SK-N-SH (cell line): ENCODE measurements around the gene RCOR2. TPM values are rescaled to one million over a fixed set of nuclear protein-coding genes. Genes with fewer than 3 reads are reported as not detected.

Source experiments
- CTCF ChIA-PET: fragments of 300-600, 350-600 bp; formaldehyde crosslinking; extraction: SDS; loops from one replicate; lab custom pipeline; 2021; lab: Yijun Ruan, JAX
- POLR2A ChIA-PET: fragments of 350-600 bp; sonication (Branson Sonifier 250); formaldehyde crosslinking; extraction: SDS; loops from one replicate; lab custom pipeline; 2020; ENCODE audit warnings: antibody characterized with exemption, inconsistent platforms; lab: Yijun Ruan, JAX
- DNase-seq: peaks from one replicate; pipeline ENCODE4 v3.0.0; 2012
- H2AFZ ChIP-seq: fragments of 200-600 bp; sonication (generic); 2 replicates; pipeline ENCODE4 v1.8.1; 2016; ENCODE audit warnings: antibody characterized with exemption, mild to moderate bottlenecking, low read depth
- H3F3A ChIP-seq: fragments of 200-600 bp; sonication (generic); replicated peaks from 2 replicates; pipeline ENCODE3; 2016; ENCODE audit warnings: antibody characterized with exemption, mild to moderate bottlenecking; ENCODE audit not compliant: insufficient read depth
- H3K27ac ChIP-seq, 2 experiments: fragments of 200-500 bp in 1 of 2; fragments of 200-600 bp in 1 of 2; sonication (Bioruptor generic) in 1 of 2; sonication (generic), shearing (Covaris generic) in 1 of 2; 2 replicates each; pipeline versions ENCODE4 v1.5.1 to v1.6.1; 2014 to 2016; ENCODE audit warnings: low read depth in 2 of 2, inconsistent platforms in 1 of 2, low read length in 1 of 2, mild to moderate bottlenecking in 1 of 2, mixed read lengths in 1 of 2
- H3K27me3 ChIP-seq: fragments of 200-600 bp; sonication (generic), shearing (Covaris generic); 2 replicates; pipeline ENCODE4 v1.6.1; 2016; ENCODE audit warnings: mixed run types; ENCODE audit not compliant: insufficient read depth
- H3K36me3 ChIP-seq, 2 experiments: fragments of 200-500 bp in 1 of 2; fragments of 200-600 bp in 1 of 2; sonication (Bioruptor generic) in 1 of 2; sonication (generic) in 1 of 2; replicated peaks in 1 of 2; 2 replicates each; pipeline versions ENCODE3 to v1.5.1; 2014 to 2016; ENCODE audit warnings: low read length in 1 of 2, mild to moderate bottlenecking in 1 of 2; ENCODE audit not compliant: insufficient read depth in 2 of 2, control insufficient read depth in 1 of 2
- H3K4me1 ChIP-seq, 2 experiments: fragments of 200-500 bp in 1 of 2; fragments of 200-600 bp in 1 of 2; sonication (Bioruptor generic) in 1 of 2; sonication (generic), shearing (Covaris generic) in 1 of 2; 2 replicates each; pipeline versions ENCODE4 v1.5.1 to v1.6.1; 2014 to 2016; ENCODE audit warnings: low read depth in 1 of 2, low read length in 1 of 2, mixed run types in 1 of 2; ENCODE audit not compliant: insufficient read depth in 2 of 2, control insufficient read depth in 1 of 2
- H3K4me2 ChIP-seq: fragments of 200-600 bp; sonication (generic), shearing (Covaris generic); 2 replicates; pipeline ENCODE4 v1.6.1; 2017; ENCODE audit warnings: mixed run types
- H3K4me3 ChIP-seq, 2 experiments: fragments of 200-500 bp in 1 of 2; fragments of 200-600 bp in 1 of 2; sonication (Bioruptor generic) in 1 of 2; sonication (generic), shearing (Covaris generic) in 1 of 2; 2 replicates each; pipeline versions ENCODE4 v1.5.1 to v1.8.1; 2014 to 2016; ENCODE audit warnings: low read depth in 2 of 2, inconsistent platforms in 1 of 2, low read length in 1 of 2, mild to moderate bottlenecking in 1 of 2, mixed read lengths in 1 of 2, moderate library complexity in 1 of 2
- H3K79me2 ChIP-seq: fragments of 200-600 bp; sonication (generic); 2 replicates; pipeline ENCODE4 v1.8.1; 2017; ENCODE audit warnings: mild to moderate bottlenecking; ENCODE audit not compliant: insufficient read depth
- H3K9ac ChIP-seq: fragments of 200-600 bp; sonication (generic); 2 replicates; pipeline ENCODE4 v1.6.1; 2017; ENCODE audit warnings: mixed run types
- H3K9me2 ChIP-seq: fragments of 200-600 bp; sonication (generic); 2 replicates; pipeline ENCODE4 v1.6.1; 2017; ENCODE audit warnings: mixed run types
- H3K9me3 ChIP-seq: fragments of 200-600 bp; sonication (generic); 2 replicates; pipeline ENCODE4 v1.6.1; 2017; ENCODE audit warnings: mixed run types, mild to moderate bottlenecking, moderate library complexity
- H4K20me1 ChIP-seq: fragments of 200-600 bp; sonication (generic); 2 replicates; pipeline ENCODE4 v1.6.1; 2017; ENCODE audit warnings: mild to moderate bottlenecking, mixed run types; ENCODE audit not compliant: insufficient read depth
- ELF1 ChIP-seq: IDR thresholded peaks from 2 replicates; pipeline ENCODE4 v1.4.0; 2012
- EP300 ChIP-seq, 2 experiments: IDR thresholded peaks; 2 replicates each; pipeline versions ENCODE4 v1.4.0 to v1.6.1; 2012; ENCODE audit warnings: borderline replicate concordance in 1 of 2, low read depth in 1 of 2, low read length in 1 of 2
- FOXJ3 ChIP-seq: sonication (generic); formaldehyde crosslinking; IDR thresholded peaks from 2 replicates; pipeline ENCODE4 v1.5.1; 2020; ENCODE audit warnings: mild to moderate bottlenecking, missing genetic modification reagents
- FOXM1 ChIP-seq: IDR thresholded peaks from 2 replicates; pipeline ENCODE4 v1.4.0; 2012; ENCODE audit warnings: low read depth, mild to moderate bottlenecking
- IRF3 ChIP-seq: fragments of 150-350 bp; IDR thresholded peaks from 2 replicates; pipeline ENCODE4 v1.6.1; 2016; ENCODE audit warnings: mild to moderate bottlenecking, low read depth, low read length
- JUND ChIP-seq: IDR thresholded peaks from 2 replicates; pipeline ENCODE4 v1.4.0; 2012
- MEF2A ChIP-seq: IDR thresholded peaks from 2 replicates; pipeline ENCODE4 v1.4.0; 2012; ENCODE audit warnings: low read depth, borderline replicate concordance
- NFIC ChIP-seq: IDR thresholded peaks from 2 replicates; pipeline ENCODE4 v1.4.0; 2012; ENCODE audit warnings: borderline replicate concordance
- NRF1 ChIP-seq: IDR thresholded peaks from 2 replicates; pipeline ENCODE4 v1.6.1; 2012; ENCODE audit warnings: low read depth, mild to moderate bottlenecking, low read length
- RAD21 ChIP-seq: IDR thresholded peaks from 2 replicates; pipeline ENCODE4 v1.6.1; 2012; ENCODE audit warnings: mild to moderate bottlenecking, low read length
- REST ChIP-seq: IDR thresholded peaks from 2 replicates; pipeline ENCODE4 v1.6.1; 2012; ENCODE audit warnings: mild to moderate bottlenecking, low read depth, low read length, moderate library complexity
- SMC3 ChIP-seq: IDR thresholded peaks from 2 replicates; pipeline ENCODE4 v1.6.1; 2012; ENCODE audit warnings: low read depth, low read length, improper control_type of control experiment
- YY1 ChIP-seq: IDR thresholded peaks from 2 replicates; pipeline ENCODE4 v1.4.0; 2012; ENCODE audit warnings: low read depth, mild to moderate bottlenecking
- WGBS: methylation state at CpG from one replicate; pipeline ENCODE4 v1.1.6; 2017; ENCODE audit warnings: low lambda C conversion rate; 5-methylcytosine and 5-hydroxymethylcytosine counted together
- polyA plus RNA-seq, 3 experiments: library from polyadenylated mRNA; depleted of rRNA; stranded (reverse); fragments of >200 nt; gene quantifications; 2 replicates each; pipeline ENCODE4 v1.2.3, GENCODE V29; 2012

Gene RCOR2
- polyA plus RNA-seq, 1 of the 3 experiments (the other 2 are of a cell fraction): 1.1 TPM

GRCh38 chr11:63892228-63892627 lies 24.7 kb downstream of the RCOR2 start:
- Histone ChIP-seq H3K4me1 (peaks cover 4 to 20% of the 10 kb centered on the region in 2 experiments; a peak in 2 of 4 replicates), H3K79me2 (peaks cover 71% of the 10 kb centered on the region), H3K4me2 (no peak overlapping the region), H3K4me3 (no peak overlapping the region), H3K9me3 (no peaks in the 10 kb centered on the region), H3F3A (no peaks in the 10 kb centered on the region), H4K20me1 (peaks cover 69% of the 10 kb centered on the region), H2AFZ (no peak overlapping the region), H3K27me3 (no peaks in the 10 kb centered on the region), H3K36me3 (peaks cover 9 to 21% of the 10 kb centered on the region in 2 experiments), H3K9me2 (no peaks in the 10 kb centered on the region), H3K27ac (no peak overlapping the region; a peak in 1 of 4 replicates), H3K9ac (no peak overlapping the region)
- CTCF ChIA-PET: interaction anchor here (0.8 to 2.4 kb wide), 3 partner anchors 14 to 54 kb away, joined by 3 to 10 read pairs (median 6); partner anchors contain the start of gene MARK2
- DNase-seq: no peak
- POLR2A ChIA-PET: no interaction called here
- WGBS: 94% methylated on average over 2 of the region's 3 CpGs
- peak; percentile 89 for TF ChIP-seq REST
- TF ChIP-seq YY1: no peak

GRCh38 chr11:63890368-63890767 lies 26.6 kb downstream of the RCOR2 start:
- ChIA-PET POLR2A (no interaction called here), CTCF (interaction anchor here (0.7 to 4.0 kb wide), 4 partner anchors 16 to 53 kb away, joined by 3 to 12 read pairs (median 4); no protein-coding TSS in a partner anchor)
- WGBS: 82% methylated on average over 7 of the region's 7 CpGs
- H3K9ac ChIP-seq: no peak overlapping the region
- peaks cover 77% of the 10 kb centered on the region for H4K20me1 ChIP-seq
- no peaks in the 10 kb centered on the region for H3K9me2 ChIP-seq
- H3K36me3 ChIP-seq: peaks cover 0 to 7% of the 10 kb centered on the region in 2 experiments
- no peak overlapping the region for H3K27ac ChIP-seq
- H3K79me2 ChIP-seq: peaks cover 87% of the 10 kb centered on the region
- no peaks in the 10 kb centered on the region for H3F3A ChIP-seq
- DNase-seq: no peak
- H3K4me2 ChIP-seq: no peak overlapping the region
- no peaks in the 10 kb centered on the region for H3K9me3 ChIP-seq
- H2AFZ ChIP-seq: no peak overlapping the region
- H3K4me3 ChIP-seq: no peak overlapping the region
- H3K4me1 ChIP-seq: peaks cover 4 to 15% of the 10 kb centered on the region in 2 experiments; a peak in 2 of 4 replicates
- TF ChIP-seq EP300 (IDR thresholded peaks at IDR 0.05; ENCODE audit: borderline replicate concordance in 1 of 2, low read depth in 1 of 2, low read length in 1 of 2) (no peak), ELF1 (no peak), JUND (no peak), FOXM1 (no peak), NFIC (no peak), RAD21 (no peak), IRF3 (no peak), MEF2A (no peak), SMC3 (no peak), FOXJ3 (CRISPR knock-in tag) (no peak), NRF1 (no peak)
- TF ChIP-seq, all 33 proteins: peak for 0
- no peaks in the 10 kb centered on the region for H3K27me3 ChIP-seq
